AG04450 (cell line): Measurements from ENCODE around the gene SNAPC1. TPM values are rescaled to one million over a fixed set of nuclear protein-coding genes. Genes with fewer than 3 reads are reported as not detected.
A peak's percentile ranks its signal among the peaks of the same experiment; 100 is the strongest.

Experiments
- CTCF ChIA-PET: fragments of 300-600, 350-600 bp; formaldehyde crosslinking; extraction: SDS; loops from one replicate; lab custom pipeline; 2022; ENCODE audit warnings: antibody characterized with exemption, inconsistent platforms; lab: Charles Lee
- POLR2A ChIA-PET: fragments of 350-600 bp; formaldehyde crosslinking; extraction: SDS; loops from one replicate; lab custom pipeline; 2021; ENCODE audit warnings: antibody characterized with exemption, inconsistent platforms; lab: Yijun Ruan, JAX
- DNase-seq: peaks from one replicate; pipeline ENCODE4 v3.0.0-alpha.2; 2011; ENCODE audit warnings: low read depth, low spot score
- H3K27ac ChIP-seq: one replicate; pipeline ENCODE4 v1.5.1; 2012; ENCODE audit warnings: low read depth, low read length, control low read depth
- H3K27me3 ChIP-seq: one replicate; pipeline ENCODE4 v1.6.0; 2012; ENCODE audit warnings: low read length; ENCODE audit not compliant: control insufficient read depth, insufficient read depth
- H3K4me3 ChIP-seq: 2 replicates; pipeline ENCODE4 v1.5.1; 2011; ENCODE audit warnings: mild to moderate bottlenecking, low read depth, low read length, control low read depth
- H3K9me3 ChIP-seq: 2 replicates; pipeline ENCODE4 v1.5.1; 2012; ENCODE audit warnings: low read length; ENCODE audit not compliant: control insufficient read depth, insufficient read depth
- CTCF ChIP-seq: IDR thresholded peaks from 2 replicates; pipeline ENCODE4 v1.5.1; 2011; ENCODE audit warnings: low read depth, low read length, control low read depth, inconsistent platforms
- polyA plus RNA-seq: library from polyadenylated mRNA; depleted of rRNA; stranded (reverse); fragments of >200 nt; gene quantifications from 2 replicates; pipeline ENCODE4 v1.2.3, GENCODE V29; 2011

The SNAPC1 gene
- polyA plus RNA-seq, 1 experiment = 18.6 TPM

- no peak overlapping the region for H3K27ac ChIP-seq
- no peak overlapping the region for H3K4me3 ChIP-seq
- H3K27me3 ChIP-seq = no peaks in the 10 kb centered on the region
- TF ChIP-seq CTCF = no peak
- CTCF ChIA-PET = interaction anchor here (1.4 kb wide), 1 partner anchor 281 kb away, joined by 3 read pairs; no protein-coding TSS in a partner anchor
- DNase-seq = no peak
- POLR2A ChIA-PET = no interaction called here
- no peaks in the 10 kb centered on the region for H3K9me3 ChIP-seq
These were observed 6.1 kb upstream of the SNAPC1 start for GRCh38 chr14:61756135-61756534.

- CTCF ChIA-PET = no interaction called here
- POLR2A ChIA-PET = no interaction called here
- no peaks in the 10 kb centered on the region for H3K27me3 ChIP-seq
- H3K4me3 ChIP-seq = no peak overlapping the region
- no peaks in the 10 kb centered on the region for H3K9me3 ChIP-seq
- no peak for TF ChIP-seq CTCF
- no peak overlapping the region for H3K27ac ChIP-seq
- no peak for DNase-seq
These were observed 2.3 kb upstream of the SNAPC1 start for GRCh38 chr14:61759878-61760277.

GRCh38 chr14:61761557-61761956 is 663 bp upstream of the SNAPC1 start:
- Histone ChIP-seq H3K27ac (peak overlapping the region; percentile 58), H3K4me3 (peak overlapping the region; percentile 34), H3K9me3 (no peaks in the 10 kb centered on the region), H3K27me3 (no peaks in the 10 kb centered on the region)
- ChIA-PET CTCF (interaction anchor here (0.9 to 1.6 kb wide), 3 partner anchors 76 to 291 kb away, joined by 3 to 10 read pairs (median 3); no protein-coding TSS in a partner anchor), POLR2A (interaction anchor here (0.5 to 1.2 kb wide), 7 partner anchors 8 to 341 kb away, joined by 3 to 8 read pairs (median 5); no protein-coding TSS in a partner anchor)
- no peak for TF ChIP-seq CTCF
- no peak for DNase-seq

GRCh38 chr14:61764342-61765122 is 2.3 kb downstream of the SNAPC1 start:
- no peaks in the 10 kb centered on the region for H3K9me3 ChIP-seq
- CTCF ChIA-PET = interaction anchor here (0.6 to 3.9 kb wide), 7 partner anchors 18 to 1445 kb away, joined by 3 to 19 read pairs (median 5); no protein-coding TSS in a partner anchor
- H3K27ac ChIP-seq = no peak overlapping the region
- H3K27me3 ChIP-seq = no peaks in the 10 kb centered on the region
- POLR2A ChIA-PET = no interaction called here
- peak overlapping the region; percentile 11; the same call in 1 of the 2 replicates for H3K4me3 ChIP-seq
- no peak for TF ChIP-seq CTCF
- no peak for DNase-seq
